ENCODE results near the gene SFXN4.

- TF ChIP-seq CTCF (IDR thresholded peaks at IDR 0.05) (peak; percentile 93), POLR2AphosphoS5 (IDR thresholded peaks at IDR 0.05; ENCODE audit: low read depth, low read length) (peak; percentile 23; the same call in 1 of the 2 replicates), REST (IDR thresholded peaks at IDR 0.05; ENCODE audit: insufficient read depth in 1 of 2, low read depth in 2 of 2, low read length in 1 of 2) (no peak)
These were observed 25.9 kb downstream of the SFXN4 start for GRCh38 chr10:119139464-119140067.

Measured in Panc1 (cell line).